Neuronal stem cell (in vitro differentiated cells): ENCODE data around the gene NAV2.

Experiments
- DNase-seq: peaks from one replicate; pipeline ENCODE4 v3.0.0-alpha.2; 2013; ENCODE audit warnings: low spot score
- H2AFZ ChIP-seq: one replicate; pipeline ENCODE4 v1.6.1; 2013; ENCODE audit warnings: mild to moderate bottlenecking, low read length, inconsistent platforms
- H2AK5ac ChIP-seq: 2 replicates; pipeline ENCODE4 v1.6.1; 2013; ENCODE audit warnings: low read depth, mild to moderate bottlenecking, inconsistent platforms, low read length, moderate library complexity, mixed read lengths
- H2BK120ac ChIP-seq: 2 replicates; pipeline ENCODE4 v1.6.1; 2013; ENCODE audit warnings: low read depth, mild to moderate bottlenecking, inconsistent platforms, low read length, moderate library complexity, mixed read lengths
- H2BK12ac ChIP-seq: one replicate; pipeline ENCODE4 v1.6.1; 2013; ENCODE audit warnings: low read length, inconsistent platforms
- H2BK15ac ChIP-seq: 2 replicates; pipeline ENCODE4 v1.6.1; 2013; ENCODE audit warnings: mild to moderate bottlenecking, low read length, inconsistent platforms, mixed read lengths
- H2BK5ac ChIP-seq: one replicate; pipeline ENCODE4 v1.6.1; 2013; ENCODE audit warnings: inconsistent platforms, mild to moderate bottlenecking, low read length, moderate library complexity
- H3K14ac ChIP-seq: one replicate; pipeline ENCODE4 v1.6.1; 2013; ENCODE audit warnings: low read length, inconsistent platforms
- H3K18ac ChIP-seq: 2 replicates; pipeline ENCODE4 v1.6.1; 2013; ENCODE audit warnings: low read length, inconsistent platforms
- H3K23ac ChIP-seq: 2 replicates; pipeline ENCODE4 v1.6.1; 2013; ENCODE audit warnings: low read depth, mild to moderate bottlenecking, mixed read lengths, low read length, inconsistent platforms; ENCODE audit not compliant: poor library complexity
- H3K27ac ChIP-seq: replicated peaks from 3 replicates; pipeline ENCODE4 v1.5.1; 2013; ENCODE audit warnings: low read length, inconsistent platforms
- H3K27me3 ChIP-seq, 3 experiments: 2 replicates each; pipeline ENCODE4 v1.6.1; 2013; ENCODE audit warnings: low read length in 3 of 3, mild to moderate bottlenecking in 2 of 3, inconsistent platforms in 1 of 3, low read depth in 1 of 3, mixed read lengths in 1 of 3, moderate library complexity in 1 of 3; ENCODE audit not compliant: control insufficient read depth in 3 of 3, insufficient read depth in 3 of 3
- H3K36me3 ChIP-seq, 2 donors: replicated peaks in 1 of 2; 2 replicates each; pipeline ENCODE4 v1.6.1; 2013; ENCODE audit warnings: low read length in 2 of 2; ENCODE audit not compliant: control insufficient read depth in 2 of 2, insufficient read depth in 2 of 2
- H3K4ac ChIP-seq: 2 replicates; pipeline ENCODE4 v1.6.1; 2013; ENCODE audit warnings: inconsistent platforms, mild to moderate bottlenecking, low read length, moderate library complexity
- H3K4me1 ChIP-seq, 2 donors: 1 replicate in 1 of 2; 2 replicates in 1 of 2; pipeline ENCODE4 v1.6.1; 2013; ENCODE audit warnings: low read length in 2 of 2, low read depth in 1 of 2; ENCODE audit not compliant: control insufficient read depth in 2 of 2, insufficient read depth in 1 of 2
- H3K4me2 ChIP-seq: one replicate; pipeline ENCODE4 v1.6.1; 2013; ENCODE audit warnings: mild to moderate bottlenecking, low read length, inconsistent platforms; ENCODE audit not compliant: insufficient read depth, poor library complexity, severe bottlenecking
- H3K4me3 ChIP-seq, 2 donors: 2 replicates each; pipeline ENCODE4 v1.5.1; 2013; ENCODE audit warnings: low read length in 2 of 2, mild to moderate bottlenecking in 2 of 2, inconsistent platforms in 1 of 2, moderate library complexity in 1 of 2
- H3K79me1 ChIP-seq: one replicate; pipeline ENCODE4 v1.6.1; 2013; ENCODE audit warnings: low read depth, mild to moderate bottlenecking, inconsistent platforms, low read length, moderate library complexity
- H3K9ac ChIP-seq: one replicate; pipeline ENCODE4 v1.6.1; 2013; ENCODE audit warnings: mild to moderate bottlenecking, low read depth, low read length, inconsistent platforms; ENCODE audit not compliant: poor library complexity
- H3K9me3 ChIP-seq, 2 donors: replicated peaks in 1 of 2; 2 replicates each; pipeline versions ENCODE3 to v1.6.1; 2013; ENCODE audit warnings: low read length in 2 of 2, mild to moderate bottlenecking in 2 of 2, inconsistent platforms in 1 of 2, low read depth in 1 of 2, mixed read lengths in 1 of 2, moderate library complexity in 1 of 2; ENCODE audit not compliant: control insufficient read depth in 2 of 2, insufficient read depth in 1 of 2
- H4K8ac ChIP-seq: one replicate; pipeline ENCODE4 v1.6.1; 2013; ENCODE audit warnings: low read depth, mild to moderate bottlenecking, inconsistent platforms, low read length, moderate library complexity
- H4K91ac ChIP-seq: one replicate; pipeline ENCODE4 v1.6.1; 2013; ENCODE audit warnings: low read length, low read depth, mild to moderate bottlenecking, inconsistent platforms; ENCODE audit not compliant: poor library complexity
- WGBS, 2 donors: extraction: QIAGEN DNeasy Blood & Tissue Kit; methylation state at CpG; one replicate each; pipeline ENCODE4 v1.1.7; 2013; ENCODE audit warnings: missing lambda C conversion rate in 2 of 2, mixed read lengths in 1 of 2; ENCODE audit not compliant: insufficient read length in 2 of 2, insufficient replicate concordance in 1 of 2; ENCODE audit errors: extremely low coverage in 2 of 2; 5-methylcytosine and 5-hydroxymethylcytosine counted together

The NAV2 gene

DNA sequence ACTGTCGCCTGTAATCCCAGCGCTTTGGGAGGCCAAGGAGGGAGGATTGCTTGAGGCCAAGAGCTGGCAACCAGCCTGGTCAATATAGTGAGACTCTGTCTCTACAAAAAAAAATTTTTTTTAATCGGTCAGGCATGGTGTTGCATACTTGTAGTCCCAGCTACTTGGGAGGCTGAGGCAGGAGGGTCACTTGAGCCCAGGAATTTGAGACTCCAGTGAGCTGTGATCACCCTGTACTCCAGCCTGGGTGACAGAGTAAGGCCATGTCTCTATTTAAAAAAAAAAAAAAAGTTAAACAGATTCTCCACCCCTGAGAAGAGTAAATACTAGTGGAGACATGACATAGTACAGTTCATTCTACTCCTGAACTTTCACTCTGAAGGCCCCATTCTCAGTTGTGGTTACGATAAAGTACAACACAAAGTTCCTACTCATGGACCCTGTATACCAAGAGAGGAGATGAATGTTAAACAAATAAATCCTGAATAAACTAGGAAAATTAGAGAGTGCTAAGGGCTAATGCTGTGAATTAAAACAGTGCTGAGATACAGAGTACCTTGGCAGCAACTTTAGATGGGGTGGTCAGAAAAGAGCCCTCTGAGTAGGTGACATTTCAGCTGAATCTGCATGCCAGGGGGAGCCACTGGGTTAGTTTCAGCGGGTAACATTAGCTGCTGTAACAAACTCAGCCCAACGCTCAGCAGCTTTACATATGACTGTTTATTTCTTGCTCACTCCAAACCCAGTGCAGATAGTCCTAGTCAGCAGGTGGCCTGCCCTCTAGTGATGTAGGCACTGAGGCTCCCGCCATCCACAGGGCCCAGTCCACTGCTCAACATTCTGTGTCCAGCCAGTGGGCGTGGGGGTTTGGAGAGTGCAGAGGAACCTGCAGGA is 372.5 kb downstream of the NAV2 start:
- Histone ChIP-seq H2AK5ac (no peak overlapping the region), H3K4me2 (no peak overlapping the region), H2BK5ac (no peak overlapping the region), H3K9me3 (no peaks in the 10 kb centered on the region), H3K23ac (no peak overlapping the region), H2BK15ac (no peak overlapping the region), H3K14ac (no peak overlapping the region), H4K91ac (no peak overlapping the region), H3K4ac (no peak overlapping the region), H4K8ac (no peak overlapping the region), H3K36me3 (peaks cover 4 to 80% of the 10 kb centered on the region in 2 donors), H3K18ac (no peak overlapping the region), H2BK12ac (no peak overlapping the region), H3K4me3 (no peak overlapping the region), H2AFZ (no peak overlapping the region), H2BK120ac (no peak overlapping the region), H3K79me1 (no peaks in the 10 kb centered on the region), H3K9ac (no peak overlapping the region), H3K27me3 (no peaks in the 10 kb centered on the region), H3K4me1 (peaks cover 0 to 4% of the 10 kb centered on the region in 2 donors), H3K27ac (no peak overlapping the region)
- no peak for DNase-seq
- WGBS, 2 donors: no CpG with 5 or more reads among the region's 8 CpGs

DNA sequence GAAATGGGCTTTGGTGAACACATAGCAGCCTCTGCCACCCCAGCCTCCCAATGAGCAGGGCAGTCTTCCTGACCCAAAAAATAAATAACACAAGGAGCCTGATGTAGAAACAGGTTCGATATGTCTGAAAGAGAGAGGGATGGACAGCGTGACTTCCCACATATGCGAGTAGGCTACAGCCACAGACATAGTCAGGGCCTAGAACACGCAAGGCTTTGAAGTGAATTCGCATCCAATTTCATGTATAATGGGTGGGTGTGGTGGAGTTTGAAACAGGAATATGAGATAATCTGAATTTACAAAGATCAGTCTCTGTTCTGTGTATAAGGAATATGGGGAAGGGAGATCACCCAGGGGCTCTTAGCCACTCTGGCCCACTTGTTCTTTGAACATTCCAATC is 373.3 kb downstream of the NAV2 start:
- no peak overlapping the region for H2BK120ac ChIP-seq
- WGBS, 2 donors: no CpG with 5 or more reads among the region's 5 CpGs

DNA sequence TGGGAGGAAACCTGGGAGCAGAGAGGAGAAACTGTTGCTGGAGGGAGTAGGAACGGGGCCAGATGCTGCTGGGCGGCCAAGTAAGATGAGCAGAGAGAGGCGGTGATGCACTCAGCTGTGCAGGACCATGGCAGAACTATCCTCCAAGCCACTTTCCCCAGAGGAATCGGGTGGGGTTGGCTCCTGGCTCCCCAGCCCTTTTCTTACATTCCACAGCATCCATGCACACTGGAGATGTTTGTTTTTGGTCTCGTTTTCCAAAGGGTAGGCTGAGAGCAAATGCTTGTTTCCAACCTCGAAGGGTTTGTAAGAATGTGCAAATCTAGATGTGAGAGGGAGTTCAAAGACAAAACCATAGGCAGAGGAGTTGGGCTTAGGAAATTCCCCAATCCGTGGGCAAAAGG is 374.5 kb downstream of the NAV2 start:
- H2BK120ac ChIP-seq: no peak overlapping the region
- H2BK5ac ChIP-seq: no peak overlapping the region
- no peaks in the 10 kb centered on the region for H3K27me3 ChIP-seq
- H4K8ac ChIP-seq: no peak overlapping the region
- H2AK5ac ChIP-seq: no peak overlapping the region
- H3K79me1 ChIP-seq: no peaks in the 10 kb centered on the region
- H3K27ac ChIP-seq: no peak overlapping the region
- no peak overlapping the region for H4K91ac ChIP-seq
- H3K36me3 ChIP-seq: peaks cover 4 to 80% of the 10 kb centered on the region in 2 donors
- H2BK12ac ChIP-seq: no peak overlapping the region
- peaks cover 0 to 4% of the 10 kb centered on the region in 2 donors for H3K4me1 ChIP-seq
- no peak overlapping the region for H3K9ac ChIP-seq
- H2BK15ac ChIP-seq: no peak overlapping the region
- WGBS, 2 donors: no CpG with 5 or more reads among the region's 7 CpGs
- H3K4me3 ChIP-seq: no peak overlapping the region
- no peak overlapping the region for H3K4ac ChIP-seq
- H2AFZ ChIP-seq: no peak overlapping the region
- peaks cover 0 to 3% of the 10 kb centered on the region in 2 donors for H3K9me3 ChIP-seq
- H3K14ac ChIP-seq: no peak overlapping the region
- DNase-seq: no peak
- H3K4me2 ChIP-seq: no peak overlapping the region
- H3K23ac ChIP-seq: no peak overlapping the region
- H3K18ac ChIP-seq: no peak overlapping the region

More for the DNA sequence above, 373.3 kb downstream of the NAV2 start:
- H3K4me3 ChIP-seq: no peak overlapping the region
- H2BK5ac ChIP-seq: no peak overlapping the region
- H3K9ac ChIP-seq: no peak overlapping the region
- peaks cover 0 to 4% of the 10 kb centered on the region in 2 donors for H3K4me1 ChIP-seq
- H4K91ac ChIP-seq: no peak overlapping the region
- no peak overlapping the region for H2AK5ac ChIP-seq
- no peak overlapping the region for H3K14ac ChIP-seq
- H3K4me2 ChIP-seq: no peak overlapping the region
- no peaks in the 10 kb centered on the region for H3K9me3 ChIP-seq
- H3K4ac ChIP-seq: no peak overlapping the region
- H3K23ac ChIP-seq: no peak overlapping the region
- peaks cover 4 to 79% of the 10 kb centered on the region in 2 donors for H3K36me3 ChIP-seq
- H3K18ac ChIP-seq: no peak overlapping the region
- H4K8ac ChIP-seq: no peak overlapping the region
- no peaks in the 10 kb centered on the region for H3K79me1 ChIP-seq
- no peak overlapping the region for H2AFZ ChIP-seq
- H3K27ac ChIP-seq: no peak overlapping the region
- H3K27me3 ChIP-seq: no peaks in the 10 kb centered on the region
- no peak overlapping the region for H2BK15ac ChIP-seq
- no peak for DNase-seq
- no peak overlapping the region for H2BK12ac ChIP-seq

DNA sequence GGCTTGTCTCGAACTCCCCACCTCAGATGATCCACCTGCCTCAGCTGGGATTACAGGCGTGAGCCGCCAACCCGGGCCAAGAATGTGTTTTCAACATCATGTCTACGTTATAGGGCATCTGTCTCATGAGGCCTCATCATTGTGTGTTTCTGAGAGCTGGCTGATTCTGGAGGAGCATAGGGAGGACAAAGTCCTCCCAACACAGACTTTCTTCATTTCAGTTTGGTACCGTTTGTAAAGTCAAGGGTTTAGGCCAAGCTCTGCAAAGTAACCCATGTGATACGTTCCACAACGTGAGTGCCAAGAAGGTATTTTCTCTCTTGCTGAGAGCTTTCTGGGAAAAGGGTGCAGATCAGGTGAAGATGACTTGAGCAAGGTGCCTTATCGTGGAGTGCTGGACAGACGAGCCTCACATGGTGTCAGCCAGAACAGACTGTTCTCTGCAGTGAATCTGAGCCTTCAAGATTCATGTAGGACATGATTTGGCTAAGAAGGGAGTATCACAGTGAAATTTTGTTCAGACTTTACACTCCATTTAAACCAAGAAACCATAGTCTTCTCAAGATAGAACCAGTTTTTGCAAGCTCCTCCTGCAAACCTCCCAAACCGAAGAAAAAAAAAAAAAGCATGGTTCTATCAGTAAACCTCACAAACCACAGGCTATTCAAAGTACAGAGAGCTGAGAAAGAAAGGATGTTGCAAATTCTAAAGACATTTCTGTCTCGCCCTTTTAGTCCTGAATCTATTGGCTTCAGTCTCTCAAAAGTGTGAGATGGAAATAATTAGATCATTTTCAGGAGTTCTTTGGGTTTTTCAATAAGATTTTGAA is 376.0 kb downstream of the NAV2 start:
- Histone ChIP-seq H2BK120ac (no peak overlapping the region), H2BK5ac (no peak overlapping the region), H3K27ac (no peak overlapping the region), H2AK5ac (no peak overlapping the region), H3K79me1 (no peaks in the 10 kb centered on the region), H3K23ac (no peak overlapping the region), H4K91ac (no peak overlapping the region), H2AFZ (no peak overlapping the region), H3K9me3 (peaks cover 0 to 3% of the 10 kb centered on the region in 2 donors), H3K4me3 (no peak overlapping the region), H3K27me3 (no peaks in the 10 kb centered on the region), H4K8ac (no peak overlapping the region), H2BK12ac (no peak overlapping the region), H3K14ac (no peak overlapping the region), H3K9ac (no peak overlapping the region), H3K18ac (no peak overlapping the region), H3K4ac (no peak overlapping the region), H3K36me3 (peaks cover 5 to 79% of the 10 kb centered on the region in 2 donors), H2BK15ac (no peak overlapping the region), H3K4me1 (peaks cover 0 to 4% of the 10 kb centered on the region in 2 donors), H3K4me2 (no peak overlapping the region)
- no CpG with 5 or more reads among the region's 12 CpGs for WGBS, 2 donors
- no peak for DNase-seq
